Measurements from ENCODE around the gene FNTB. TPM values are rescaled to one million over a fixed set of nuclear protein-coding genes. Genes with fewer than 3 reads are reported as not detected.

The FNTB gene
- total RNA-seq, 1 experiment from 2014 or later = 26.7 TPM

DNA sequence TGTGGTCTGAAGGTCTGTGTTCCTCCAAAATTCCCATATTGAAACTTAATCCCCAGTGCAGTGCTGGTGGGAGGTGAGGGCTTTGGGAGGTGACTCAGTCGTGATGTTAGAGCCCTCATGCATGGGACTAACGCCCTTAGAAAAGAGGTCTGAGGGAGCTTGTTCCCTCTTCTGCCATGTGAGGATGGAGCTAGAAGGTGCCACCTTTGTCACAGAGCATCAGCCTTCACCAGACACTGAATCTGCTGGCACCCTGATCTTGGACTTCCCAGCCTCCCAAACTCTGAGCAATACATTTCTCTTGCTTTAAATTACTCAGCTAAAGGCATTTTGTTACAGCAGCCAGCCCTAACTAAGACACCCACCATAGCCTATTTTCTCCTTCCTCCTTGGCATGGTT is 28.5 kb upstream of the FNTB start:
- Histone ChIP-seq H3K9me3 (ENCODE audit: control insufficient read depth in 1 of 2, insufficient read depth in 1 of 2, low read depth in 1 of 2, low read length in 2 of 2) (no peaks in the 10 kb centered on the region), H4K20me1 (ENCODE audit: insufficient read depth) (no peaks in the 10 kb centered on the region), H3K4me2 (ENCODE audit: low read length) (no peak overlapping the region), H3K79me2 (ENCODE audit: insufficient read depth, low read length) (no peaks in the 10 kb centered on the region), H3K4me1 (ENCODE audit: control insufficient read depth in 1 of 2, insufficient read depth in 2 of 2, low read length in 2 of 2) (no peaks in the 10 kb centered on the region), H3K27me3 (ENCODE audit: insufficient read depth, low read length) (no peaks in the 10 kb centered on the region), H3K27ac (ENCODE audit: low read depth, low read length) (no peak overlapping the region), H2AFZ (ENCODE audit: low read depth, low read length, poor library complexity, severe bottlenecking) (no peak overlapping the region), H3K4me3 (replicated peaks in 1 of 2; ENCODE audit: low read depth in 1 of 2, low read length in 2 of 2) (no peak overlapping the region), H3K9ac (ENCODE audit: low read length) (no peak overlapping the region), H3K9me2 (ENCODE audit: insufficient read depth) (no peaks in the 10 kb centered on the region), H3K36me3 (ENCODE audit: control insufficient read depth in 1 of 2, insufficient read depth in 2 of 2, low read length in 2 of 2) (no peaks in the 10 kb centered on the region)
- no peak for ATAC-seq
- BruUV-seq (replicated peaks) = no TSS peak
- intact Hi-C loops (cut with micrococcal nuclease) = no loop called here
- RAD21 ChIA-PET (ENCODE audit: low non-redundant PET in 1 of 2, low total read pairs in 2 of 2, uncharacterized antibody in 2 of 2, unreplicated experiment in 2 of 2) = no interaction called here
- POLR2A ChIA-PET = no interaction called here
- TF ChIP-seq RAD21 (IDR thresholded peaks at IDR 0.05; ENCODE audit: low read depth) = no peak
- no peak for TF ChIP-seq ELF1 (IDR thresholded peaks at IDR 0.05; ENCODE audit: borderline replicate concordance, low read depth)
- no peak for TF ChIP-seq CTCF (IDR thresholded peaks at IDR 0.05 in 2 of 3, conservative IDR thresholded peaks at IDR 0.05 in 1 of 3; ENCODE audit: borderline replicate concordance in 1 of 3, insufficient read depth in 1 of 3, low read depth in 2 of 3, low read length in 2 of 3)
- no peak for TF ChIP-seq CBX3 (IDR thresholded peaks at IDR 0.05; ENCODE audit: low read depth)
- no peak for TF ChIP-seq POLR2A (IDR thresholded peaks at IDR 0.05; ENCODE audit: borderline replicate concordance, extremely low read depth, insufficient read depth, insufficient read length)
- TF ChIP-seq TCF7L2 (IDR thresholded peaks at IDR 0.05; ENCODE audit: borderline replicate concordance, extremely low read depth, insufficient read depth, insufficient read length) = no peak
- no peak for TF ChIP-seq SIN3A (IDR thresholded peaks at IDR 0.05; ENCODE audit: low read depth)
- no peak for TF ChIP-seq EZH2phosphoT487 (IDR thresholded peaks at IDR 0.05; ENCODE audit: borderline replicate concordance)
- TF ChIP-seq YY1 (IDR thresholded peaks at IDR 0.05; ENCODE audit: extremely low read depth, insufficient replicate concordance, low read depth, low read length) = no peak
- no peak for TF ChIP-seq REST (IDR thresholded peaks at IDR 0.05; ENCODE audit: low read depth)
- no peak for TF ChIP-seq ZNF274 (IDR thresholded peaks at IDR 0.05; ENCODE audit: low read depth, low read length)
- TF ChIP-seq SP1 (IDR thresholded peaks at IDR 0.05; ENCODE audit: low read depth) = no peak
- TF ChIP-seq, protein P1, sequence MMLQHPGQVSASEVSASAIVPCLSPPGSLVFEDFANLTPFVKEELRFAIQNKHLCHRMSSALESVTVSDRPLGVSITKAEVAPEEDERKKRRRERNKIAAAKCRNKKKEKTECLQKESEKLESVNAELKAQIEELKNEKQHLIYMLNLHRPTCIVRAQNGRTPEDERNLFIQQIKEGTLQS (IDR thresholded peaks at IDR 0.05) = no peak
- CTCF ChIA-PET = no interaction called here
- DNase-seq (ENCODE audit: low read depth, low spot score) = no peak
